Measurements from ENCODE around the gene IGSF6. TPM values are rescaled to one million over a fixed set of nuclear protein-coding genes. Genes with fewer than 3 reads are reported as not detected.

IGSF6 gene
- total and polyA plus RNA-seq, 2 of the 13 experiments (the other 11 are each of a cell fraction or from before 2014, with no cell fraction given) = not detected

DNA sequence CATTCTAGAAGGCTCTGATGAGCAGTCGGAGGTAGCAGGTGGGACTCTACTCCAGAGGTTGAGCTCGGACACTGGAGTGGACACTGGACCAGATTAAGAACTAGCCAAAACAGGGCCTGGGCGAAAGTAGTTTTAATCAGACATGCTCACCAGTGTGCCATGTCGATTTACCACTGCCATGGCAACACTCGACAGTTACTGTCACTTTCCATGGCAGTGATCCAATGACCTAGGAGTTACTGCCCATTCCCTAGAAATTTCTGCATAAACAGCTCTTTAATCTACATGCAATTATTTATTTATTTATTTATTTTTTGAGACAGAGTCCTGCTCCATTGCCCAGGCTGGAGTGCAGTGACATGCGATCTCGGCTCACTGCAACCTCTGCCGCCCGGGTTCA, 60.2 kb downstream of the IGSF6 start (continued):
- TF ChIP-seq TBL1XR1 (IDR thresholded peaks at IDR 0.05; ENCODE audit: borderline replicate concordance, low read length, partially characterized antibody) = no peak
- TF ChIP-seq, protein P1, sequence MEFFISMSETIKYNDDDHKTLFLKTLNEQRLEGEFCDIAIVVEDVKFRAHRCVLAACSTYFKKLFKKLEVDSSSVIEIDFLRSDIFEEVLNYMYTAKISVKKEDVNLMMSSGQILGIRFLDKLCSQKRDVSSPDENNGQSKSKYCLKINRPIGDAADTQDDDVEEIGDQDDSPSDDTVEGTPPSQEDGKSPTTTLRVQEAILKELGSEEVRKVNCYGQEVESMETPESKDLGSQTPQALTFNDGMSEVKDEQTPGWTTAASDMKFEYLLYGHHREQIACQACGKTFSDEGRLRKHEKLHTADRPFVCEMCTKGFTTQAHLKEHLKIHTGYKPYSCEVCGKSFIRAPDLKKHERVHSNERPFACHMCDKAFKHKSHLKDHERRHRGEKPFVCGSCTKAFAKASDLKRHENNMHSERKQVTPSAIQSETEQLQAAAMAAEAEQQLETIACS (CRISPR knock-in tag; IDR thresholded peaks at IDR 0.05) = no peak
- no peak for TF ChIP-seq ZNF790 (CRISPR knock-in tag; IDR thresholded peaks at IDR 0.05; ENCODE audit: borderline replicate concordance)

DNA sequence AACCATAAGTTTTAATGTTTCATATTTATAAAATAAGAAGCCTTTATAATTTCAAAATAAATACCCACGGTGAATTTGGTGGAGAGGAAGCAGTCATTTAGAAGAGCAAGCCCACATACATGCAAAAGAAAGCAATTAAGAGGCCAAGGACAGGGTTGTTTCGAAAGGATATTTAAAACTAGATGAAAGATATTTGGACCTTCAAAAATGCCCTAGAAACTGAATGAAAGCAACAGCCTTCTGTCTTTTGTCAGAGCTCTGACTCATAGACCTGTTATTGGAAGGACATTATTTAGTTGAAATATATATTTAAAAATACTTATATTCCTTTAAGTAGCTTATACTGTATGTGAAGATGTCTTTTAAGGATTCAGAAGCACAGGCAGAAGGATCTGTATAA, 61.6 kb downstream of the IGSF6 start:
- H3K36me3 ChIP-seq (replicated peaks in 1 of 2; ENCODE audit: control insufficient read depth in 1 of 2, insufficient read depth in 2 of 2, low read length in 2 of 2) = no peaks in the 10 kb centered on the region
- FAIRE-seq = no peak
- H3K9ac ChIP-seq (ENCODE audit: insufficient read depth, low read depth, low read length) = no peak overlapping the region
- no peak overlapping the region for H2AFZ ChIP-seq (ENCODE audit: low read length)
- H3K4me3 ChIP-seq (replicated peaks in 1 of 3; ENCODE audit: insufficient read depth in 1 of 3, low read depth in 2 of 3, low read length in 3 of 3) = no peak overlapping the region
- H3K79me2 ChIP-seq (ENCODE audit: insufficient read depth, low read length) = no peaks in the 10 kb centered on the region
- POLR2A ChIA-PET = no interaction called here
- no peak overlapping the region for H3K27ac ChIP-seq (ENCODE audit: extremely low read length, insufficient read depth, low read length)
- no peak for ATAC-seq
- intact Hi-C loops (cut with micrococcal nuclease; ENCODE audit: unreplicated experiment) (no loop called here), in situ Hi-C loops (cut with HindIII; ENCODE audit: extremely low pct_ligation_motif_present, low pct_unique_long_range_greater_than_20kb) (no loop called here)
- no peak overlapping the region for H3K4me2 ChIP-seq (ENCODE audit: low read depth, low read length)
- no peaks in the 10 kb centered on the region; the same call in 1 of the 2 replicates for H3K4me1 ChIP-seq (ENCODE audit: insufficient read depth, low read length)
- no TSS peak for BruUV-seq (replicated peaks)
- H3K9me3 ChIP-seq (ENCODE audit: low read length) = no peaks in the 10 kb centered on the region
- TF ChIP-seq TCF12 (IDR thresholded peaks at IDR 0.05) = no peak
- TF ChIP-seq TCF12 (CRISPR knock-in tag; IDR thresholded peaks at IDR 0.05) = no peak
- TF ChIP-seq EP300 (IDR thresholded peaks at IDR 0.05; ENCODE audit: low read depth in 2 of 2, low read length in 2 of 2) = no peak
- TF ChIP-seq EP300 (CRISPR knock-in tag; IDR thresholded peaks at IDR 0.05; ENCODE audit: borderline replicate concordance) = no peak
- no peak for TF ChIP-seq SIX1 (CRISPR knock-in tag; IDR thresholded peaks at IDR 0.05; ENCODE audit: borderline replicate concordance)
- no peak for TF ChIP-seq ZNF430 (CRISPR knock-in tag; IDR thresholded peaks at IDR 0.05)
- TF ChIP-seq KAT7 (CRISPR knock-in tag; IDR thresholded peaks at IDR 0.05; ENCODE audit: borderline replicate concordance) = no peak
- TF ChIP-seq ZBTB7A (CRISPR knock-in tag; IDR thresholded peaks at IDR 0.05) = no peak
- 38% methylated on average over 2 of the region's 2 CpGs for WGBS (ENCODE audit: low lambda C conversion rate)
- no peaks in the 10 kb centered on the region for H4K20me1 ChIP-seq (ENCODE audit: insufficient read depth, low read length)
- DNase-seq (ENCODE audit: low spot score) = no peak
- peaks cover 0 to 20% of the 10 kb centered on the region in 2 experiments; a peak in 2 of 5 replicates for H3K27me3 ChIP-seq (ENCODE audit: control insufficient read depth in 1 of 2, insufficient read depth in 2 of 2, low read length in 2 of 2)
- CTCF ChIA-PET (ENCODE audit: low intra/inter-chr PET ratio, low total read pairs) = no interaction called here
